KG1 (cell line): ENCODE measurements around the gene MYO5A.
A peak's percentile ranks its signal among the peaks of the same experiment; 100 is the strongest.

ENCODE experiments used
- DNase-seq: peaks from one replicate; lab custom pipeline; 2025; lab: John Stamatoyannopoulos, UW

Gene MYO5A

GRCh38 chr15:52361975-52362494 is 166.6 kb downstream of the MYO5A start:
- no peak for DNase-seq

- DNase-seq: no peak
Measured at GRCh38 chr15:52361494-52361893, 167.2 kb downstream of the MYO5A start.

DNA sequence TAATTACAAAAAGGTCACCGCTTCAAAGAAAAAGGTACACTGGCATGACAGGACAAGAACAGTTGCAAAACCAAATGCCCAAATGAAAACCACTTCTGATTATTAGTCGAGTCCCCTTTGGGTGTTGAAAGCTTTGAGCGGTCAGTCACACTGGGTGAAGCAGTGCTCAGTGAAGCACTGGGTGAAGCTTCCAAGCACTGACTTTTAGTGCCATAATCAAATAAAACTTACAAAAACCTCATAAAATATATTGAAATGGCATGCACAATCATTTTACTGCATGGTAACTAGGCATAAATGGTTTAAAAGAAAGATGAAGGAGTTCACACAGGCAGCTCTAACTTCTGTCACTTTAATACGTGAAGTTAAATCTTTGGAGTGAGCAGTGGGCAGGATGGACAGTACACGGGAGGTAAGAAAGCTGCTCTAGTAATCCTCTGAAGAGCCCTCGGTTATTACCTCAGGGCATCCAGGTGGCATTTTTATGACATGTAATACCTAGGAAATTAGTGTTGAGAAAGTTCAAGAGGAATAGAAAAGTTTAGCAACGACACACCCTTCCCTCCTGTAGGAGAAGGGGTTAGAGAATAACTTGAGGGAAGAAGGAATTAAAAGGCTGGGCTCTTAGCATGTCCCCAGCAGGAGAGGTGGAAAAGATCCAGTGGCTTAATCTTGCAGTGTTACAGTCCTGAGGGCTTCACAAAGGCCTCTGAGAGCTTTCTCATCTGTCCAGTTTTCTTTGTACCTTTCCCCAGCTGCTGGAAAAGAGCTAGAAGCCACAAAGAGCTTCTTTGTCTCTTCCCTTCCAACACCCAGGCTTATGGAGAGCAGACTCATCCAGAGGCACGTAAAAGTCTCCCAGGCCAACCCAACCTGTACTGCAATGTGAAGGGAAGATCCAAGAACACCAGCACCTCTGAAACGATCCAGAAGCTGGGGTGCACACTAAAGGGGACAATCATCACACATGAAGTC is 168.2 kb downstream of the MYO5A start:
- DNase-seq: no peak

DNA sequence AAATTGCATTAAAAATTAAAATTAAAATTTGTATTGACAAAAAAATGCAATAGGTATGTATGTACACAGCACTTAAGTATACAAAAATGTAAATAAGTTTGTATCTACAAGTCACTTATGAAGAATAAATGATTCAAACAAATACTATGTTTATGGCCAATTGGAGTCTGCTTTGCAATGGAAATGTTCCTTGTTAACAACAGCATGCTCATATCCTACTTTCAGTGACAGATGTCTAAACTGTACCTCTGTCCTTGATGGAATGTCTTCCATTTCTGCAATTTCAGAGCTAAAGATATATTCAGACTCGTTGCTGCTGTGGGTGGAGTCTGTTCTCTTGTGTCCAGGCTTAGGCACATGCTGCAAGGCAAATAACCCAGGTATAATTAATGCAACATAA is 169.0 kb downstream of the MYO5A start:
- DNase-seq: no peak

DNA sequence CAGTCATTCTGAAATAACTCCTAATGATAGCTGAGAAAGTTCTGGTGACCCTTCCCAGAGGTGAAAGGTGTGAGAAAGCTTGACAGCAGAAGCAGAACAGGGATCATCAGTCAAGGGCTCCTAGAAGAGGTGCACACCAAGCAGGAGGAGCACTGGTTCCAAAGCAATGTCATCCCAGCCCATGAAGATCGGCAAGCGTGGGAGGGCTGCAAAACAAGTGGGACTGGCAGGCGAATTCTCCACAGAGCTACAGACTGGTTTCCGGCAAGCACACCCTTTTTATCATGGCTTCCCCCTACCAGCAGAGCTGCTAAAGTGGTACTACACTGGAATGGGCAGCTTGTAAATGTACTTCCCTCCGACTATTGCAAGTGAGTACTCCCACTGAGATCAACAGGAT is 170.7 kb downstream of the MYO5A start:
- DNase-seq: no peak

DNA sequence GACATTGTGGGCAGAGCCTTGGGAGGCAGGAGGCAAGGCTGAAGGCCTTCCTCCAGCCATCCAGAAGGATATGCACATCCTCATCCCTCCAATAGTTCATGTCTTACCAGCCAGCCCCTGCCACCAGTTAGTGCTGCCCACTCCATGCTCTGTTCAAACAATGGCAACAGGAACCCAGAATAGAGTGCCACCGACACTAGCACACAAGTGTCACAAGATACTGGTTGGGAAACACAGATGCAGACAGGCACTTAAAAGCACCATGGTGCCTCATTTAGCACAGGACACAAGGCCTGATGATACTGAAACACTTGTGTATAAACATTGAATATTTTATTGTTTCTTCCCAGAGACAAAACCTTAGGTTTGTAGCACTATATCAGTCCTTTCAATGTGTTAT is 176.6 kb downstream of the MYO5A start:
- no peak for DNase-seq

GRCh38 chr15:52351206-52351908 is 177.3 kb downstream of the MYO5A start:
- no peak for DNase-seq

- DNase-seq: no peak
Measured at GRCh38 chr15:52350423-52350822, 178.3 kb downstream of the MYO5A start.

DNA sequence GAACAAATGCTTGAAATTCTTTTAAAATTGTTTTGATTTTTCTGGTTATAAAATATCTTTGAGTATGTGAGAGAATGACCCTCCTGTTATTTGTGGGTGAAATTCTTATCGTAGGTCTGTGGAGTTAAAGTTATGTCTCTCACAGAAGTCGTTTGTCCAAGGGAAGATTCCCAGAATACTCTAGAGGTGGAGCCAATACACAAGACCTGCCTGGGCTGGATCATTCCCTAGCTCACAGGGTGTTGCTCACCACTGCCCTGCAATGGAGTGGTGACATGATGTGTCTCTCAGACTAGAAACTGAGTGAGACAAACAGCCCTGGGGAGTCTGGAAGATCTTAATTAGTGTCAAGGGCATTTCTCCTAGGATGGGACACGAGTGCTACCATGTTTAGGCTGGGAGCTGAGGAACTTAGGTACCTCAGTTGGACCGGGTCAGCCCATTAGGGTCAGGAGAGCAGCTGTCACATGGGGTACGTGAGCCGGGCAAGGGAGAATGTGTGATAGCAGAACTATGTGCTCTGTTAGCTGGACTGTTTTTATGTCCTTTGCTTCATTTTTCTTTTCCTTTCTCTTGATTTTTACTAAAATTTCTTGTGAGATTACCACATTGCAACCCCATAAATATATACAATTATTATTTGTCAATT is 179.5 kb downstream of the MYO5A start:
- no peak for DNase-seq

- no peak for DNase-seq
Measured at GRCh38 chr15:52348056-52348745, 180.5 kb downstream of the MYO5A start.

DNA sequence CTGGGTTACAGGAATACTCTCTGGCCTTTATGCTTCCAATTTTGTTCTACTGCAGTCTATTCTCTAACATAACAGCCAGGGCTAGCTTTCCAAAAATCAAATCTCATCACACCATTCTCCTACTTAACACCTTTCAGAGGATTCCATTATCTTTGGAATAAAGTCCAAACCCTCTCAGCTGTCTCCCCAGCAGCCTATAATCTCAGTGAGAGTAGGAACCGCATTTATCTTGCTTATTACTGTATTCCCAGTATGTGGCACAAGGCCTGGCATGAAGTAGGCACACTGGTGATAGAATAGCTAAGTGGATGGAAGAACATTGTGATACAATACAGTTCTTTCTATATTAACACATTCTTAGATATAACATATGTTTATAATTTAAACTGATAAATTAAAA is 184.1 kb downstream of the MYO5A start:
- no peak for DNase-seq

DNA sequence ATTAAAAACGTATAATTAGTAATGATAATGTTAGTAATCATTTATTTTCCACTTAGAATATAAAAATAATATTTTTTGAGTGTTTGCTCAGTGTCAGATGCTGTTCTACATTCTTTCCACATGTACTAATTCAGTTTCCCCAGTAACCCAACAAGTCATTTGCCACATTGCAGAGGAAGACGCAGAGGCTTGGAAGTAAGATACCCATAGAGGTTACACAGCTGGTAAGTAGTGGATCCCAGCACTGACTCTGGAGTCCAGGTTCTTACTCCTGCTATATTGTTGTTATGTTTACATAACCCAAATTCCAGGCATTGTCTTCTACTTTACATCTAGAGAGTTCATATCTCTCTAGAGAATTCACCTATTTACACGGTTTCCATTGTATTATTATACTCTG is 184.8 kb downstream of the MYO5A start:
- DNase-seq: no peak

DNA sequence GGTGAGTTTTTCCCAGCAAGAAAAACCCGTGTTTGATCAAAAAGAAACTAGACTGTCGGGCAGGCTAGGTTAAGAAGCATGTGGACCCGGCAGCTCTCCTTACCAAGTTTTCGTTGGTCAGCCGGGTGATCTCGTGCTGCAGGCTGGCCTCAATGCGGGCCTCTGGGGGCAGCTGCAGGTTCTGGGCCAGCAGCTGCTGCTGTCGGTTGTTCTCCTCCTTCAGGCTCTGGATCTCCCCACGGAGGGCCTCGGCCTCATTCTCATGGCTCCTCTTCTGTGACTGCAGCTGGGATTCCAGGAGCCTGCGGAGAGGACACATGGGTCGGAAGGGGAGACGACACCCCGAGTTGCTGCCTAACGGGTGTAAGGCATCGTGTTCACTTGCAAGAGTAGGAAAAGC is 188.6 kb downstream of the MYO5A start:
- no peak for DNase-seq

GRCh38 chr15:52338891-52339290 is 189.8 kb downstream of the MYO5A start:
- DNase-seq: no peak

- no peak for DNase-seq
Measured at GRCh38 chr15:52338058-52338457, 190.6 kb downstream of the MYO5A start.

GRCh38 chr15:52337198-52337853 is 191.4 kb downstream of the MYO5A start:
- DNase-seq: no peak

DNA sequence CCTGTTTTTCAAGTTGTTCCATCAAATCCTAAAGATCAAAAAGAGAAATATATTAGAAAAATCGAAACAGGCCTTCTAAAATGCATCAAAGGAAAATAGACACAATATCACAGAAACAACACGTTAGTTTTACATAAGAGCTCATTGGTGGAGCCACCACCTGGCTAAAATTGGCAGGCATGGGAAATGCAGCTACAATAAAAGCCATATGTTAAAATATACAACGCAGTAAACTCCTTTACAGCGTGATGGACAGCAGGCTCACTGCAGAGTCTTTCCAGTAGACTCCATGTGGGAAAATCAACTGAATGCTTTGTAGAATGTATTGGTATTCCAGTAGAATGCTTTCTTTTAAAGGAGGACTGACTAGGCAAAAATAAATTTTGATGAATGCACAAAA is 192.2 kb downstream of the MYO5A start:
- no peak for DNase-seq

DNA sequence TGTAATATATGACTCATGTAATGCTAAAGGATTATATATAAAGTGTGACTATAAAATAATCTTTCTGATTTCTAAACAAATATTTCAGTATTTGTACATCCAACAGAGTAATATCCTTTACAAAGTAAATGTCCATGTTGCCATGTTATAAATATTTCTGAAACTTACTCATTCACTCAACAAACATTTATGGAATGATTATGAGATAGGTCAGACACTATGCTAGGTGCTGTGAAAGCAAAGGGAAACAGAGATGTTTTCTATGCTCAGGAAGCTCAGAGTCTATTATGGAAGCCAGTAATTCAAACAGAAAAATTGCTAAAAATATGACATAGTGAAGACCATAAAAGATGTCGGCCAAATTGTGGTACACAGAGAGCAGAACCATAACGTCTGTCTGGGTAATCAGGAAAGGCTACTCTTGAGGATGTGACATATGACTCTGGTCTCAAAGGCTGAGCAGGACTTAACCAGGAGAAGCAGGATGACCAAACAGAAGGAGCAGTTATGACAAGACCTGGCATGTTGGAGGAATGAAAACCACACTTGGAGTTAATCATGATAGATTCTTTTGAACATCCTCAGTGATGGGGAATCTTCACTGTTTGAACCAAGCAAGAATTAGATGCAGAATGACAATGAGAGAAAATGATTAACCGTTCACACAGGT is 194.1 kb downstream of the MYO5A start:
- no peak for DNase-seq

GRCh38 chr15:52331490-52332240 is 197.0 kb downstream of the MYO5A start:
- DNase-seq: peak; percentile 8

DNA sequence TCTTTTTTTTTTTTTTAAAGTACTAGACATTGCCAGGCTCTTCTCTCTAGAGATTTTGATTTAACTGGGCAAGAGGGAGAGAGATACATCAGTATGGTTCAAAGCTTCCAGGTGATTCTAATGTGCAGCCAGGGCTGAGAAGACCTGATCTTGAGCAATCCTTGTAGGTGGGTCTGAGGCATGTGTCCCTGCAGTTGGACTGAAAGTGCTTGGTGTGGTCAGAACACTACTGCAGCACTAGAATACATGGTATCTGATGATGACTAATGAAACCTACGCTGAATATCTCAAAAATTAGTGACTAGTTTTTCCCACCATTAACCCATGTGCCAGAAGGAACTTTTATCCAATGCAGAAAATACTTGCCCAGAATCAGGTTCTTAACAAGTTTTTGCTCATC is 198.7 kb downstream of the MYO5A start:
- no peak for DNase-seq
